HepG2 (cell line): ENCODE data around the gene CDK13. TPM values are rescaled to one million over a fixed set of nuclear protein-coding genes. Genes with fewer than 3 reads are reported as not detected.

Experiments
- AGO2 ChIP-seq: fragments of 200-400 bp; formaldehyde crosslinking; optimal IDR thresholded peaks from 2 replicates; pipeline ENCODE3; 2017; ENCODE audit warnings: mild to moderate bottlenecking, low read depth, low read length, moderate library complexity
- HDAC2 ChIP-seq: sonication (generic); formaldehyde crosslinking; IDR thresholded peaks from 2 replicates; pipeline ENCODE4 v1.4.0; 2020; ENCODE audit warnings: missing genetic modification reagents
- HOXA3 ChIP-seq: sonication (generic); formaldehyde crosslinking; IDR thresholded peaks from 2 replicates; pipeline ENCODE4 v1.5.0; 2020; ENCODE audit warnings: missing genetic modification reagents
- MAFK ChIP-seq, 2 experiments: IDR thresholded peaks in 1 of 2; conservative IDR thresholded peaks in 1 of 2; 2 replicates each; pipeline ENCODE4 v1.6.1; 2011; ENCODE audit warnings: improper control_type of control experiment in 2 of 2, low read length in 2 of 2
- NCOA2 ChIP-seq: sonication (generic); formaldehyde crosslinking; IDR thresholded peaks from 2 replicates; pipeline ENCODE4 v1.8.0; 2022; ENCODE audit warnings: inconsistent platforms
- SNAI1 ChIP-seq: sonication (generic); formaldehyde crosslinking; IDR thresholded peaks from 2 replicates; pipeline ENCODE4 v1.5.0; 2020; ENCODE audit warnings: mild to moderate bottlenecking, missing genetic modification reagents, borderline replicate concordance
- SNRNP70 ChIP-seq: fragments of 200-400 bp; formaldehyde crosslinking; IDR thresholded peaks from 2 replicates; pipeline ENCODE4 v1.6.1; 2017; ENCODE audit warnings: mild to moderate bottlenecking, low read depth, low read length, moderate library complexity
- TAF15 ChIP-seq: fragments of 200-400 bp; formaldehyde crosslinking; IDR thresholded peaks from one replicate; pipeline ENCODE4 v1.6.1; 2018; ENCODE audit warnings: mild to moderate bottlenecking, low read depth, low read length; ENCODE audit not compliant: poor library complexity, severe bottlenecking
- TCF7L2 ChIP-seq: IDR thresholded peaks from 2 replicates; pipeline ENCODE4 v1.6.1; 2011; ENCODE audit warnings: mild to moderate bottlenecking, low read depth, low read length, moderate library complexity
- THAP7 ChIP-seq: sonication (generic); formaldehyde crosslinking; IDR thresholded peaks from 2 replicates; pipeline ENCODE4 v1.8.1; 2023; ENCODE audit warnings: mild to moderate bottlenecking, missing genetic modification reagents
- TOE1 ChIP-seq: sonication (generic); formaldehyde crosslinking; IDR thresholded peaks from 2 replicates; pipeline ENCODE4 v1.4.0; 2020; ENCODE audit warnings: mild to moderate bottlenecking, missing genetic modification reagents
- ZNF562 ChIP-seq: sonication (generic); formaldehyde crosslinking; IDR thresholded peaks from 2 replicates; pipeline ENCODE4 v1.8.0; 2022; ENCODE audit warnings: missing genetic modification reagents, borderline replicate concordance
- ZNF577 ChIP-seq: sonication (generic); formaldehyde crosslinking; IDR thresholded peaks from 2 replicates; pipeline ENCODE4 v1.4.0; 2020; ENCODE audit warnings: mild to moderate bottlenecking, low read depth, missing genetic modification reagents, borderline replicate concordance
- ZNF850 ChIP-seq: sonication (generic); formaldehyde crosslinking; conservative IDR thresholded peaks from 2 replicates; pipeline ENCODE4 v1.9.0; 2021; ENCODE audit warnings: mild to moderate bottlenecking, missing genetic modification reagents
- polyA plus RNA-seq, 8 experiments: library from polyadenylated mRNA; depleted of rRNA in 3 of 8; stranded (reverse) in 7 of 8; unstranded in 1 of 8; fragments of >200 nt; fragmentation: Illumina TruSeq in 4 of 8; extraction: Trizol in 4 of 8; gene quantifications; 2 replicates each; pipeline versions ENCODE4 v1.2.1 to v1.2.3, GENCODE V29; 2011 to 2016; ENCODE audit warnings: low read depth in 4 of 8, missing spikeins in 1 of 8, mixed read lengths in 1 of 8; ENCODE audit not compliant: insufficient read depth in 1 of 8
- total RNA-seq, 5 experiments: library from RNA; depleted of rRNA; stranded (reverse); fragments of >200 nt; fragmentation: Illumina TruSeq; extraction: Trizol; gene quantifications; 2 replicates each; pipeline ENCODE4 v1.2.3, GENCODE V29; 2016; ENCODE audit warnings: low read depth in 1 of 5
- TF ChIP-seq, protein P1 (sequence below): sonication (generic); formaldehyde crosslinking; IDR thresholded peaks from 2 replicates; pipeline ENCODE4 v1.9.0; 2021; ENCODE audit warnings: mild to moderate bottlenecking, missing genetic modification reagents
- TF ChIP-seq, protein P2 (sequence below): IDR thresholded peaks from 2 replicates; pipeline ENCODE4 v1.6.1; 2016; ENCODE audit warnings: missing biosample characterization, missing genetic modification reagents, low read depth
- TF ChIP-seq, protein P3 (sequence below): sonication (generic); formaldehyde crosslinking; IDR thresholded peaks from 2 replicates; pipeline ENCODE4 v1.5.0; 2020; ENCODE audit warnings: mild to moderate bottlenecking, missing genetic modification reagents

CDK13 gene
- total and polyA plus RNA-seq, 2 of the 13 experiments (the other 11 are each of a cell fraction or from before 2014, with no cell fraction given): 21.0 to 40.9 TPM

DNA sequence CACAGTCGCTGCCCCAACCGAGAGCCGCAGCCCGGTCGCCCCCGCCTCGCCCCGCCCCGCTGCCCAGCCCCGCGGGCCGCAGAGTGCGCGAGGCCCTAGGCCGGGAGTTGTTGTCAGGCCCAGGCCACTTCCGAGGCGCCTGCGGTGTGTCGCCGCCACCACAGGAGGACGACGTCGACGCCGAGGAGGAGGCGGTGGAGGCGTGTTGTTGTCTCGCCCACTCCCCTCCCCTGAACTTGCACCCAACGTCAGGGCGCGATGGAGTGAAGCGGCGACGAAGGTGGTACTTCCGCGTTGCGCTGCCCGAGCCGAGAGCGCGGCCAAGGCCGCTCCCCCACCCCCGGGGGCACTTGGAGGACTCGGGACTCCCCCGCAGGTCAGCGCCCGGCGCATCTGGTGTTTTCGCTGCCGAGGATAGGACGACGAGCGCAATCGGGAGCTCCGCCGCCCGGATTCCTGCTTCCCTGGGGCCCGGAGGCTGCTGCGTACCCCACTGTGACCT lies at the start of gene CDK13 (continued):
- TF ChIP-seq, protein P1, sequence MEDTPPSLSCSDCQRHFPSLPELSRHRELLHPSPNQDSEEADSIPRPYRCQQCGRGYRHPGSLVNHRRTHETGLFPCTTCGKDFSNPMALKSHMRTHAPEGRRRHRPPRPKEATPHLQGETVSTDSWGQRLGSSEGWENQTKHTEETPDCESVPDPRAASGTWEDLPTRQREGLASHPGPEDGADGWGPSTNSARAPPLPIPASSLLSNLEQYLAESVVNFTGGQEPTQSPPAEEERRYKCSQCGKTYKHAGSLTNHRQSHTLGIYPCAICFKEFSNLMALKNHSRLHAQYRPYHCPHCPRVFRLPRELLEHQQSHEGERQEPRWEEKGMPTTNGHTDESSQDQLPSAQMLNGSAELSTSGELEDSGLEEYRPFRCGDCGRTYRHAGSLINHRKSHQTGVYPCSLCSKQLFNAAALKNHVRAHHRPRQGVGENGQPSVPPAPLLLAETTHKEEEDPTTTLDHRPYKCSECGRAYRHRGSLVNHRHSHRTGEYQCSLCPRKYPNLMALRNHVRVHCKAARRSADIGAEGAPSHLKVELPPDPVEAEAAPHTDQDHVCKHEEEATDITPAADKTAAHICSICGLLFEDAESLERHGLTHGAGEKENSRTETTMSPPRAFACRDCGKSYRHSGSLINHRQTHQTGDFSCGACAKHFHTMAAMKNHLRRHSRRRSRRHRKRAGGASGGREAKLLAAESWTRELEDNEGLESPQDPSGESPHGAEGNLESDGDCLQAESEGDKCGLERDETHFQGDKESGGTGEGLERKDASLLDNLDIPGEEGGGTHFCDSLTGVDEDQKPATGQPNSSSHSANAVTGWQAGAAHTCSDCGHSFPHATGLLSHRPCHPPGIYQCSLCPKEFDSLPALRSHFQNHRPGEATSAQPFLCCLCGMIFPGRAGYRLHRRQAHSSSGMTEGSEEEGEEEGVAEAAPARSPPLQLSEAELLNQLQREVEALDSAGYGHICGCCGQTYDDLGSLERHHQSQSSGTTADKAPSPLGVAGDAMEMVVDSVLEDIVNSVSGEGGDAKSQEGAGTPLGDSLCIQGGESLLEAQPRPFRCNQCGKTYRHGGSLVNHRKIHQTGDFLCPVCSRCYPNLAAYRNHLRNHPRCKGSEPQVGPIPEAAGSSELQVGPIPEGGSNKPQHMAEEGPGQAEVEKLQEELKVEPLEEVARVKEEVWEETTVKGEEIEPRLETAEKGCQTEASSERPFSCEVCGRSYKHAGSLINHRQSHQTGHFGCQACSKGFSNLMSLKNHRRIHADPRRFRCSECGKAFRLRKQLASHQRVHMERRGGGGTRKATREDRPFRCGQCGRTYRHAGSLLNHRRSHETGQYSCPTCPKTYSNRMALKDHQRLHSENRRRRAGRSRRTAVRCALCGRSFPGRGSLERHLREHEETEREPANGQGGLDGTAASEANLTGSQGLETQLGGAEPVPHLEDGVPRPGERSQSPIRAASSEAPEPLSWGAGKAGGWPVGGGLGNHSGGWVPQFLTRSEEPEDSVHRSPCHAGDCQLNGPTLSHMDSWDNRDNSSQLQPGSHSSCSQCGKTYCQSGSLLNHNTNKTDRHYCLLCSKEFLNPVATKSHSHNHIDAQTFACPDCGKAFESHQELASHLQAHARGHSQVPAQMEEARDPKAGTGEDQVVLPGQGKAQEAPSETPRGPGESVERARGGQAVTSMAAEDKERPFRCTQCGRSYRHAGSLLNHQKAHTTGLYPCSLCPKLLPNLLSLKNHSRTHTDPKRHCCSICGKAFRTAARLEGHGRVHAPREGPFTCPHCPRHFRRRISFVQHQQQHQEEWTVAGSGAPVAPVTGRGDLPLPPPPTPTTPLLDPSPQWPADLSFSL (CRISPR knock-in tag): 0 out of 2 replicates have a peak, but pooled peaks have one; percentile 31
- TF ChIP-seq TOE1 (CRISPR knock-in tag) (no peak; the same call in 1 of the 2 replicates), ZNF850 (CRISPR knock-in tag) (no peak), MAFK (conservative IDR thresholded peaks at IDR 0.05 in 1 of 2, IDR thresholded peaks at IDR 0.05 in 1 of 2; ENCODE audit: low read length in 2 of 2) (no peak), HDAC2 (CRISPR knock-in tag) (no peak), THAP7 (CRISPR knock-in tag) (no peak), AGO2 (no peak), SNAI1 (0 out of 2 replicates have a peak, but pooled peaks have one; percentile 12), HOXA3 (peak; percentile 39), ZNF562 (CRISPR knock-in tag) (no peak), NCOA2 (CRISPR knock-in tag) (peak; percentile 9; the same call in 1 of the 2 replicates), TAF15 (no peak), SNRNP70 (no peak), ZNF577 (CRISPR knock-in tag) (no peak), TCF7L2 (no peak)
- TF ChIP-seq, protein P2, sequence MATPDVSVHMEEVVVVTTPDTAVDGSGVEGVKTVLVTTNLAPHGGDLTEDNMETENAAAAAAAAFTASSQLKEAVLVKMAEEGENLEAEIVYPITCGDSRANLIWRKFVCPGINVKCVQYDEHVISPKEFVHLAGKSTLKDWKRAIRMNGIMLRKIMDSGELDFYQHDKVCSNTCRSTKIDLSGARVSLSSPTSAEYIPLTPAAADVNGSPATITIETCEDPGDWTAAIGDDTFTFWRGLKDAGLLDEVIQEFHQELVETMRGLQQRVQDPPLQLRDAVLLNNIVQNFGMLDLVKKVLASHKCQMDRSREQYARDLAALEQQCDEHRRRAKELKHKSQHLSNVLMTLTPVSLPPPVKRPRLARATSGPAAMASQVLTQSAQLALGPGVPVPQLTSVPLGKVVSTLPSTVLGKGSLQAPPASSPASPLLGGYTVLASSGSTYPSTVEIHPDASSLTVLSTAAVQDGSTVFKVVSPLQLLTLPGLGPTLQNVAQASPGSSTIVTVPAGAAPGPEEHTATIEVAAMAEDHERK (CRISPR knock-in tag): no peak
- TF ChIP-seq, protein P3, sequence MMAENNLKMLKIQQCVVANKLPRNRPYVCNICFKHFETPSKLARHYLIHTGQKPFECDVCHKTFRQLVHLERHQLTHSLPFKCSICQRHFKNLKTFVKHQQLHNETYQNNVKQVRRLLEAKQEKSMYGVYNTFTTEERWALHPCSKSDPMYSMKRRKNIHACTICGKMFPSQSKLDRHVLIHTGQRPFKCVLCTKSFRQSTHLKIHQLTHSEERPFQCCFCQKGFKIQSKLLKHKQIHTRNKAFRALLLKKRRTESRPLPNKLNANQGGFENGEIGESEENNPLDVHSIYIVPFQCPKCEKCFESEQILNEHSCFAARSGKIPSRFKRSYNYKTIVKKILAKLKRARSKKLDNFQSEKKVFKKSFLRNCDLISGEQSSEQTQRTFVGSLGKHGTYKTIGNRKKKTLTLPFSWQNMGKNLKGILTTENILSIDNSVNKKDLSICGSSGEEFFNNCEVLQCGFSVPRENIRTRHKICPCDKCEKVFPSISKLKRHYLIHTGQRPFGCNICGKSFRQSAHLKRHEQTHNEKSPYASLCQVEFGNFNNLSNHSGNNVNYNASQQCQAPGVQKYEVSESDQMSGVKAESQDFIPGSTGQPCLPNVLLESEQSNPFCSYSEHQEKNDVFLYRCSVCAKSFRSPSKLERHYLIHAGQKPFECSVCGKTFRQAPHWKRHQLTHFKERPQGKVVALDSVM (CRISPR knock-in tag): peak; percentile 32; the same call in 1 of the 2 replicates
